ENCODE measurements around the gene DLG1. TPM values are rescaled to one million over a fixed set of nuclear protein-coding genes. Genes with fewer than 3 reads are reported as not detected.

The DLG1 gene
- polyA plus RNA-seq, 1 experiment, result 58.9 TPM

DNA sequence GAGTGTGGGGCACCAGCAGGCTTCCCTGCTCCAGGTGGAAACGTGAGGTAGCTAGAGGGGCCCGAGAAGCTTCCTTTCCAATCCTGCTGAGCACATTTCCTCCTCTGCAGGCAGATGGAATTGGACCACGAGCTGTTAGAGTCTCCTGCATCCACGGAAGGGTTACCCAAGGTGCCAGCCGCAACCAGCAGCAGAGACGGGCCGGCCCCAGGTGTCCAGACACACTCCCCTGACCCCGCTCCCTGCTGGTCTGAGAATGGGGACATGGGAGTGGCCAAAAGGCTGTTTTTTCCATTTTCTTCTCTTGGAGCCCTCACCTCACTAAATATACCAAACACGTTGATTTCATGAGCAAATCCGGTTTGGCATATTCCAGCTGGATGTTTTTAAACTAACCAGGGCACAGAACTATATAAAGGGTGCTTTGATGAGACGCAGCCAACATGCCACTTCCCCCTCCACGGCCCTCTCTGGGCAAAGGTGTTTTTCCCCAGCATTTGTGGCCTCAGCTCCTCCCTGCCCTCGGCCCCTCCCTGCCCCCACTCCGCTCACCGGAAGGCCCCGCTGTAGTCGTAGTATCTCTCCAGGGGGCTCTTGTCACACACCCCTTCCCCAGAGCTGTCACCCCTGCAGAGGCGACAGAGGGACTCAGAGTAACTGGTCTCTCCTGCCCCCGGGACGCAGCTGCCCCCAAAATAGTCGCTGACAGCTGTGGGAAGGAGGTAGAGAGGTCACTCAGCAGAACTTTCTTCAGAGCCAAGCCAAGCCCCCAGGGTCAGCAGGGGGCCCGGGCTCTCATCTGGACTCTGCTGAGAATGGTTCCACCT is 275.8 kb downstream of the DLG1 start:
- Histone ChIP-seq H3K4me3 (ENCODE audit: low read depth, low read length) (no peak overlapping the region), H3K27ac (ENCODE audit: low read depth, low read length) (no peak overlapping the region), H3K27me3 (ENCODE audit: control insufficient read depth, insufficient read depth, low read length) (peaks cover 38% of the 10 kb centered on the region), H3K9me3 (ENCODE audit: control insufficient read depth, insufficient read depth, low read length) (no peaks in the 10 kb centered on the region; the same call in 1 of the 2 replicates)
- TF ChIP-seq, protein P1, sequence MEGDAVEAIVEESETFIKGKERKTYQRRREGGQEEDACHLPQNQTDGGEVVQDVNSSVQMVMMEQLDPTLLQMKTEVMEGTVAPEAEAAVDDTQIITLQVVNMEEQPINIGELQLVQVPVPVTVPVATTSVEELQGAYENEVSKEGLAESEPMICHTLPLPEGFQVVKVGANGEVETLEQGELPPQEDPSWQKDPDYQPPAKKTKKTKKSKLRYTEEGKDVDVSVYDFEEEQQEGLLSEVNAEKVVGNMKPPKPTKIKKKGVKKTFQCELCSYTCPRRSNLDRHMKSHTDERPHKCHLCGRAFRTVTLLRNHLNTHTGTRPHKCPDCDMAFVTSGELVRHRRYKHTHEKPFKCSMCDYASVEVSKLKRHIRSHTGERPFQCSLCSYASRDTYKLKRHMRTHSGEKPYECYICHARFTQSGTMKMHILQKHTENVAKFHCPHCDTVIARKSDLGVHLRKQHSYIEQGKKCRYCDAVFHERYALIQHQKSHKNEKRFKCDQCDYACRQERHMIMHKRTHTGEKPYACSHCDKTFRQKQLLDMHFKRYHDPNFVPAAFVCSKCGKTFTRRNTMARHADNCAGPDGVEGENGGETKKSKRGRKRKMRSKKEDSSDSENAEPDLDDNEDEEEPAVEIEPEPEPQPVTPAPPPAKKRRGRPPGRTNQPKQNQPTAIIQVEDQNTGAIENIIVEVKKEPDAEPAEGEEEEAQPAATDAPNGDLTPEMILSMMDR (IDR thresholded peaks at IDR 0.05; ENCODE audit: low read depth, low read length), result no peak
- POLR2A ChIA-PET, result no interaction called here
- DNase-seq (ENCODE audit: low read depth, low spot score), result no peak
- CTCF ChIA-PET, result no interaction called here

DNA sequence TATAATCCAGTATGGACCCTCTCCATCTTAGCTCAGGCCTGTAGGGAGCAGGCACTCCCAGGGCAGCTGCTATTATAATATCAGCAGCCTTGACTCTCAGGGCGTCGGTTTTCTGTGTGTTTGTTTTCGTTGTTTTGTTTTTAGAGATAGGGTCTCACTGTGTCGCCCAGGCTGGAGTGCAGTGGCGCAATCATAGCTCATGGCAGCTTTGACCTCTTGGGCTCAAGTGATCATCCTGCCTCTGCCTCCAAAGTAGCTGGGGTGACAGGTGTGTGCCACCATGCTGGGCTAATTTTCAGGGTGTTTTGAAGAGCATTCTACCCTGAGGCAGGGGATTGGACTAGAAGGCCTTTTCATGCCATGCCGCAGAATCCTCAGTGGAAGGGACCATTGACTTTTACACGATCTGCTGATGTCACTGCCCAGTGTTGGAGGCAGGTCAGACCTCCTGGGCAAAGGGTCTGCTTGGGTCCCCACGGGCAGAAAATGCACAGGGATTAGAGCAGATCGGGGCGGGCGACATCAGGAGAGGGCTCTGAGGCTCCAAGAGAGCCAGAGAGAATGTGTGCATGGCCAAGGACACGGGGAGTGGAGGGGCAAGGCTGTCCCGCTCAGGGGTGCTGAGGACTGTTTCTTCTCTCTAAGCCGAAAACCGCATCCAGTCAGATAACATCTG is 276.5 kb downstream of the DLG1 start:
- no peak for DNase-seq (ENCODE audit: low read depth, low spot score)
- ChIA-PET CTCF (interaction anchor here (0.9 kb wide), 1 partner anchor 7 kb away, joined by 3 read pairs; the partner anchor contains the start of gene MELTF), POLR2A (interaction anchor here (0.6 kb wide), 1 partner anchor 212 kb away, joined by 3 read pairs; no protein-coding TSS in a partner anchor)
- no peaks in the 10 kb centered on the region; the same call in 1 of the 2 replicates for H3K9me3 ChIP-seq (ENCODE audit: control insufficient read depth, insufficient read depth, low read length)
- peaks cover 38% of the 10 kb centered on the region for H3K27me3 ChIP-seq (ENCODE audit: control insufficient read depth, insufficient read depth, low read length)
- H3K4me3 ChIP-seq (ENCODE audit: low read depth, low read length), result no peak overlapping the region
- H3K27ac ChIP-seq (ENCODE audit: low read depth, low read length), result no peak overlapping the region
- TF ChIP-seq, protein P1 (IDR thresholded peaks at IDR 0.05; ENCODE audit: low read depth, low read length), result no peak

DNA sequence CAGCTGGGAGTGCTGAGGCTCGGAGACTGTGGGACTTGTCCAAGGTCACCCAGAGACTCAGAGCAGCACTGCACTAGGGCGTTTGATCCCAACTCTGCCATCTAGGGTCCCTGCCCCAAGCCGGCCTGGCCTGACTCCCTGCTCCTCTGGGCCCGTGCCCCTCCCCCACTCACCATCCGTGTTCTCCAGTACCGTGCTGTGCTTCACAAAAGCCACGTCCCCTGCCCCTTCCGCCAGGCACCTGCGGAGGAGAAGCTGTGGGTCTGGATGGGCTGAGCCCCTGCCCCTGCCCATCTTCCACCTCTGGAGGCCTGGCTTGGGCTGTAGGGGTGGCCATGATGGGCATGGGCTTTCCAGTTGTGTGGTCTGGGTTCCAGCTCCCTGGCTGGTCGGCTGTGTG is 277.2 kb downstream of the DLG1 start:
- TF ChIP-seq, protein P1 (IDR thresholded peaks at IDR 0.05; ENCODE audit: low read depth, low read length), result no peak
- Histone ChIP-seq H3K27ac (ENCODE audit: low read depth, low read length) (no peak overlapping the region), H3K4me3 (ENCODE audit: low read depth, low read length) (no peak overlapping the region), H3K9me3 (ENCODE audit: control insufficient read depth, insufficient read depth, low read length) (no peaks in the 10 kb centered on the region; the same call in 1 of the 2 replicates), H3K27me3 (ENCODE audit: control insufficient read depth, insufficient read depth, low read length) (peaks cover 41% of the 10 kb centered on the region)
- DNase-seq (ENCODE audit: low read depth, low spot score), result no peak
- ChIA-PET CTCF (interaction anchor here (0.9 kb wide), 1 partner anchor 8 kb away, joined by 3 read pairs; the partner anchor contains the start of gene MELTF), POLR2A (interaction anchor here (0.6 kb wide), 1 partner anchor 212 kb away, joined by 3 read pairs; no protein-coding TSS in a partner anchor)

DNA sequence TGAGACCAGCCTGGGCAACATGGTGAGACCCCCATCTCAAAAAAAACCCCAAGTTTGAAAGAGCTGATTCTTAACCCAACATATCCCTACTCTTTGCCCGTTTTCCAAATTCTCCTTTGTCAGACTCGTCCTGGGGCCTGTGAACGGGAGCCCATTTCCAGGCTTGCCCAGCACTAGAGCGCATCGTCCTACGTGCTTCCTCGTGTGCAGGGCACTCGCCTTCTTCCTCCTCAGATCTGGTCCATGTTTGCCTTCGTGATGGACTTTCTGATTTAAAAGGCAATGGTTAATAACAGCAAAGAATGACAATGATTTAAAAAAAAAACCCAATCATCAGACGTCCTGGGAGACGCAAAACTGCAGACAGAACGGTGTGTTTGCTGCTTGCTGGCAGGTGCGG is 278.9 kb downstream of the DLG1 start:
- ChIA-PET CTCF (interaction anchor here (2.6 kb wide), 1 partner anchor 10 kb away, joined by 12 read pairs; the partner anchor contains the start of gene MELTF), POLR2A (no interaction called here)
- Histone ChIP-seq H3K27ac (ENCODE audit: low read depth, low read length) (no peak overlapping the region), H3K4me3 (ENCODE audit: low read depth, low read length) (no peak overlapping the region), H3K9me3 (ENCODE audit: control insufficient read depth, insufficient read depth, low read length) (no peaks in the 10 kb centered on the region; the same call in 1 of the 2 replicates), H3K27me3 (ENCODE audit: control insufficient read depth, insufficient read depth, low read length) (peaks cover 38% of the 10 kb centered on the region)
- TF ChIP-seq, protein P1 (IDR thresholded peaks at IDR 0.05; ENCODE audit: low read depth, low read length), result no peak
- DNase-seq (ENCODE audit: low read depth, low spot score), result no peak

All from AG04450 (cell line).